Breast epithelium (tissue), 4 donors: Measurements from ENCODE around the gene WFDC11. TPM values are rescaled to one million over a fixed set of nuclear protein-coding genes. Genes with fewer than 3 reads are reported as not detected.

Experiments
- DNase-seq, 2 donors: peaks; one replicate each; pipeline ENCODE4 v3.0.0-alpha.2; 2019; ENCODE audit warnings: low spot score in 2 of 2
- H3K27ac ChIP-seq, 2 donors: fragments of 200-600 bp; sonication (generic) in 1 of 2; one replicate each; pipeline ENCODE4 v1.5.1; 2016 to 2019; ENCODE audit warnings: mild to moderate bottlenecking in 1 of 2
- H3K27me3 ChIP-seq, 2 donors: fragments of 200-600 bp; sonication (generic) in 1 of 2; one replicate each; pipeline versions ENCODE4 v1.5.1 to v1.6.0; 2017 to 2019; ENCODE audit warnings: control low read depth in 1 of 2, mild to moderate bottlenecking in 1 of 2
- H3K36me3 ChIP-seq: fragments of 200-600 bp; one replicate; pipeline ENCODE4 v1.5.1; 2019
- H3K4me1 ChIP-seq, 2 donors: fragments of 200-600 bp; sonication (generic); one replicate each; pipeline ENCODE4 v1.5.1; 2016 to 2019; ENCODE audit warnings: control low read depth in 1 of 2
- H3K4me3 ChIP-seq, 3 donors: fragments of 200-600 bp; sonication (generic); 1 replicate in 2 of 3; 2 replicates in 1 of 3; pipeline ENCODE4 v1.5.1; 2016 to 2019; ENCODE audit warnings: mild to moderate bottlenecking in 3 of 3, moderate library complexity in 2 of 3
- H3K9me3 ChIP-seq, 2 donors: fragments of 200-600 bp; sonication (generic) in 1 of 2; one replicate each; pipeline ENCODE4 v1.5.1; 2016 to 2019; ENCODE audit warnings: control low read depth in 1 of 2
- CTCF ChIP-seq, 3 donors: fragments of 450-650 bp; IDR thresholded peaks; one replicate each; pipeline ENCODE4 v1.5.1; 2016 to 2017; ENCODE audit warnings: antibody characterized with exemption in 3 of 3, mild to moderate bottlenecking in 3 of 3, moderate library complexity in 3 of 3
- POLR2A ChIP-seq: fragments of 450-650 bp; IDR thresholded peaks from one replicate; pipeline ENCODE4 v1.6.1; 2016; ENCODE audit warnings: antibody characterized with exemption, mild to moderate bottlenecking, moderate library complexity
- POLR2AphosphoS5 ChIP-seq, 3 donors: sonication (generic); formaldehyde crosslinking; IDR thresholded peaks; one replicate each; pipeline ENCODE4 v1.6.1; 2017; ENCODE audit warnings: antibody characterized with exemption in 3 of 3
- intact Hi-C: fragments of 100-400 bp; cut with DNase I; formaldehyde crosslinking; loops from one replicate; pipeline ENCODE4 v1.15.1; 2023; ENCODE audit warnings: low total_unique reads
- total RNA-seq, 3 donors: library from RNA; depleted of rRNA; stranded (reverse); fragments of >200 nt; gene quantifications; one replicate each; pipeline ENCODE4 v1.1.0, GENCODE V29; 2016

Gene WFDC11
- total RNA-seq, 3 donors from 2014 or later: not detected

- Histone ChIP-seq H3K27ac (no peak overlapping the region), H3K36me3 (no peaks in the 10 kb centered on the region), H3K4me1 (no peaks in the 10 kb centered on the region), H3K27me3 (no peaks in the 10 kb centered on the region), H3K9me3 (no peaks in the 10 kb centered on the region), H3K4me3 (no peak overlapping the region)
- no peak for DNase-seq
- no peak for TF ChIP-seq POLR2A
- no peak for TF ChIP-seq POLR2AphosphoS5 (IDR thresholded peaks at IDR 0.05)
- no peak for TF ChIP-seq CTCF (IDR thresholded peaks at IDR 0.05)
- intact Hi-C loops: no loop called here
These were observed 33.5 kb downstream of the WFDC11 start for GRCh38 chr20:45636513-45636912.

DNA sequence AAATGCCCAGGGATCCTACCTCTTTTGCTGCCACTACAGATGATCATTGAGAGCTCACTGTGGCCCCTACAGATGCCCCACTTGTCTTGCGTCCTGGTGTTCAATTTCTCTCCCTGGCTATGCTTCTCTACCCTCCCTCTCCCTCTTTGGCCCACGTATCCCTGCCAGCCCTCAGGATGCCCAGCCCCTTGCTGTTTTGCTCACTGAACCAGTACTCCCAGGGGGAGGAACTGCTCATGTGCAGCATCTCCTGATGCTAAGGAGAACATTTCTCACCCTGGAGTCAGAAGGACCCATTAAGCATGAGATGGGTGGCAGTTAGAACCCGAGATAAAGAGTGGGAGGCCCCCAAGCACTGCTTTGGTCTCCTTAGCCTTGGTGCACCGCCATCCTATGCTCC, 38.9 kb downstream of the WFDC11 start, which contains the start of gene WFDC9:
TSS of gene WFDC9 (minus strand) at position 101 of the 400 bp plus-strand sequence. CDS start 21,103 bp downstream, outside the sequence.
- Histone ChIP-seq H3K27ac (no peak within 1 kb of the TSS), H3K4me3 (no peak within 1 kb of the TSS), H3K27me3 (no peaks in the 10 kb centered on the region), H3K9me3 (no peaks in the 10 kb centered on the region), H3K4me1 (no peaks in the 10 kb centered on the region), H3K36me3 (no peaks in the 10 kb centered on the region)
- no peak for DNase-seq
- intact Hi-C loops: no loop called here
- no peak for TF ChIP-seq POLR2AphosphoS5 (IDR thresholded peaks at IDR 0.05)
- no peak for TF ChIP-seq CTCF (IDR thresholded peaks at IDR 0.05)
- no peak for TF ChIP-seq POLR2A

DNA sequence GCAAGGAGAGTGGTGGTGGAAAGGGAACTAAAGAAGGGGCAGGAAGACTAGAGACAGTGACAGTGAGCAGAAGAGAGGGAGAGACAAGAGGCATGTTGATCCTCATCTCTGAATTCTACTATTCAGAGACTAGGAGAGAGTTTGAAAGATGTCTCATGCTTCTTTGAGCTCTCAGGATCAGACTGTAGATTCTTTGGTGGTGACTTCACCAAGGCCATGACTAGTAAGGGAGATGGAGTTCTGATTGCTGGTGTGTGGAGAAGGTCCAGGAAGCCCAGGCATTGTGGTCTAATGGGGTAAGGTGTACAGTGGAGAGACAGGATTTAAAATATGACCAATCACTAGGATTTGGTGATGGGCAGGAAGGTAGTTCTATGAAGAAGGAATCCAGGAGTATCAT, 39.7 kb downstream of the WFDC11 start:
- Histone ChIP-seq H3K4me3 (no peak overlapping the region), H3K9me3 (no peaks in the 10 kb centered on the region), H3K36me3 (no peaks in the 10 kb centered on the region), H3K27ac (no peak overlapping the region), H3K27me3 (no peaks in the 10 kb centered on the region), H3K4me1 (no peaks in the 10 kb centered on the region)
- TF ChIP-seq POLR2A: no peak
- no peak for TF ChIP-seq CTCF (IDR thresholded peaks at IDR 0.05)
- DNase-seq: no peak
- intact Hi-C loops: no loop called here

DNA sequence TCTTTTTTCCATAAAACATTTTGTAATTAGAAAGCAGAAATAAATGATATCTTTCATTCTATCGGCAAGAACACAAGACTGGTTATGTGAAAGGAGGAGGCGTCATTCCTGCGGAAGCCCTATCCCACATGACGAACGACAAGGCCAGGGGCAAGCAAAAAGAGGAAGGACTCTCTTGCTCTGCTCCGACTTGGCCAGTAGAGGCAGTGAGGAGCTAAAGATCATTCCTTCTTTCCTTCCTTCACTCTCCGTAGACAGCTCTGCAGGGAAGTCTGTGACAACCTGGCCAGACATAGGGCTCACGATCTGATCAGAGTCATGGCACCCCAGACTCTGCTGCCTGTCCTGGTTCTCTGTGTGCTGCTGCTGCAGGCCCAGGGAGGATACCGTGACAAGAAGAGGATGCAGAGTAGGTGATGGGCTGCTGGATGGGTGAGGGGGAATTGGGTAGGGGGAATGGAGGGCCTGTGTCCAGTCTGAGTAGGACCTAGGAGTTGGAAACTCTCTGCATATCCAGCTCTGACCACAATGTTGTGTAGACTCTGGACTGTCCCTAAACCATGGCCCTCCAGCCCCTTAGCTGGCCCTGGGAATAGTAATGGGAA, 40.4 kb downstream of the WFDC11 start, which contains the start of gene WFDC10A:
TSS of gene WFDC10A (plus strand) at position 244 of the 605 bp plus-strand sequence. CDS start at position 319, 75 bp downstream.
- Histone ChIP-seq H3K27me3 (no peaks in the 10 kb centered on the region), H3K4me3 (no peak within 1 kb of the TSS), H3K9me3 (no peaks in the 10 kb centered on the region), H3K27ac (no peak within 1 kb of the TSS), H3K4me1 (no peaks in the 10 kb centered on the region), H3K36me3 (no peaks in the 10 kb centered on the region)
- intact Hi-C loops: loop anchor here (5.0 kb wide), 1 partner anchor 653 kb away; no protein-coding TSS in a partner anchor
- no peak for TF ChIP-seq POLR2A
- TF ChIP-seq CTCF (IDR thresholded peaks at IDR 0.05): peak in 2 of 3 donors; percentile 52 to 56
- no peak for DNase-seq

DNA sequence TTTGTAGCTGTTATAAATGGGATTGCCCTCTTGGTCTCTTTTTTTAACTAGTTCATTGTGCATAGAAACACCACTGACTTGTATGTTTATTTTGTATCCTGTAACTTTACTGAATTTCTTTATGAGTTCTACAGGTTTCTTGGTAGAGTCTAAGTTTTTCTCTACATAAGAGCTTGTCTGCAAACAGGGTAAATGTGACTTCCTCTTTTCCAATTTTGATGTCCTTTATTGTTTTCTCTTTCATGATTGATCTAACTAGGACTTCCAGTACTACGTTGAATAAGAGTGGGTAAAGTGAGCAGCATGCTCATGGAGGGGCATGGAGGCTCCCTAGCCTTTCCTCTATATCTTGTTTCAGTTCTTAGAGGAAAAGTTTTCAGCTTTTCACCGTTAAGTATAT, 43.5 kb downstream of the WFDC11 start:
- Histone ChIP-seq H3K27ac (no peak overlapping the region), H3K4me3 (no peak overlapping the region), H3K9me3 (no peaks in the 10 kb centered on the region), H3K4me1 (no peaks in the 10 kb centered on the region), H3K27me3 (no peaks in the 10 kb centered on the region), H3K36me3 (no peaks in the 10 kb centered on the region)
- TF ChIP-seq CTCF (IDR thresholded peaks at IDR 0.05) (no peak), POLR2AphosphoS5 (IDR thresholded peaks at IDR 0.05) (no peak), POLR2A (no peak)
- DNase-seq: no peak
- intact Hi-C loops: loop anchor here (5.0 kb wide), 1 partner anchor 656 kb away; no protein-coding TSS in a partner anchor
